H1 (cell line): ENCODE results near the gene ETS1. TPM values are rescaled to one million over a fixed set of nuclear protein-coding genes. Genes with fewer than 3 reads are reported as not detected.

Experiments
- CTCF ChIA-PET: fragments of 300-600 bp; sonication (Branson Sonifier 250); formaldehyde crosslinking; loops from one replicate; lab custom pipeline; 2021; ENCODE audit not compliant: partially characterized antibody; lab: Charles Lee
- POLR2A ChIA-PET: fragments of 300-600 bp; sonication (Branson Sonifier 250); formaldehyde crosslinking; loops from one replicate; lab custom pipeline; 2021; ENCODE audit warnings: inconsistent platforms; ENCODE audit not compliant: partially characterized antibody; lab: Charles Lee
- DNase-seq, 2 experiments: peaks; one replicate each; pipeline versions ENCODE4 v3.0.0 to v3.0.0-alpha.2; 2010 to 2022; ENCODE audit warnings: low spot score in 2 of 2, low read depth in 1 of 2, mixed read lengths in 1 of 2
- FAIRE-seq: peaks from 2 replicates; lab custom pipeline; 2011; peaks lifted over from hg19 to GRCh38; lab: Jason Lieb, UNC
- H2AFZ ChIP-seq: 2 replicates; pipeline ENCODE4 v1.8.1; 2012; ENCODE audit warnings: low read length, inconsistent platforms
- H2AK5ac ChIP-seq: 2 replicates; pipeline ENCODE4 v1.6.1; 2013; ENCODE audit warnings: low read depth, low read length
- H2BK120ac ChIP-seq: replicated peaks from 2 replicates; pipeline ENCODE3; 2013; ENCODE audit warnings: low read depth, low read length, inconsistent platforms
- H2BK12ac ChIP-seq: 2 replicates; pipeline ENCODE4 v1.6.1; 2013; ENCODE audit warnings: low read depth, low read length
- H2BK15ac ChIP-seq: 2 replicates; pipeline ENCODE4 v1.6.1; 2013; ENCODE audit warnings: low read length
- H2BK20ac ChIP-seq: 2 replicates; pipeline ENCODE4 v1.6.1; 2013; ENCODE audit warnings: low read length
- H2BK5ac ChIP-seq: 2 replicates; pipeline ENCODE4 v1.6.1; 2013; ENCODE audit warnings: low read depth, low read length
- H3K14ac ChIP-seq: 2 replicates; pipeline ENCODE4 v1.6.1; 2013; ENCODE audit warnings: inconsistent platforms; ENCODE audit not compliant: insufficient read length
- H3K18ac ChIP-seq: 2 replicates; pipeline ENCODE4 v1.6.1; 2013; ENCODE audit warnings: low read length; ENCODE audit errors: extremely low read depth
- H3K23ac ChIP-seq: 2 replicates; pipeline ENCODE4 v1.6.1; 2013; ENCODE audit warnings: inconsistent platforms; ENCODE audit not compliant: insufficient read length
- H3K23me2 ChIP-seq: 2 replicates; pipeline ENCODE4 v1.6.1; 2013; ENCODE audit warnings: low read depth, low read length
- H3K27ac ChIP-seq: 2 replicates; pipeline ENCODE4 v1.6.1; 2011; ENCODE audit warnings: low read depth, low read length, inconsistent platforms
- H3K27me3 ChIP-seq, 4 experiments: replicated peaks in 1 of 4; 1 replicate in 1 of 4; 2 replicates in 3 of 4; pipeline versions ENCODE4 v1.6.1 to v1.8.1; 2011 to 2013; ENCODE audit warnings: low read length in 3 of 4, mild to moderate bottlenecking in 3 of 4, inconsistent platforms in 2 of 4, mixed read lengths in 2 of 4, moderate library complexity in 1 of 4; ENCODE audit not compliant: control insufficient read depth in 3 of 4, insufficient read depth in 3 of 4; ENCODE audit errors: extremely low read depth in 1 of 4
- H3K36me3 ChIP-seq, 4 experiments: 2 replicates each; pipeline versions ENCODE4 v1.6.1 to v1.8.1; 2011 to 2013; ENCODE audit warnings: mild to moderate bottlenecking in 4 of 4, low read length in 3 of 4, moderate library complexity in 2 of 4, control low read depth in 1 of 4, inconsistent platforms in 1 of 4; ENCODE audit not compliant: insufficient read depth in 4 of 4, control insufficient read depth in 2 of 4
- H3K4ac ChIP-seq: replicated peaks from 2 replicates; pipeline ENCODE3; 2013; ENCODE audit warnings: low read length, low read depth, mixed read lengths, inconsistent platforms; ENCODE audit not compliant: insufficient read length
- H3K4me1 ChIP-seq, 4 experiments: replicated peaks in 1 of 4; 1 replicate in 1 of 4; 2 replicates in 3 of 4; pipeline versions ENCODE4 v1.6.1 to v1.8.1; 2011 to 2013; ENCODE audit warnings: low read length in 3 of 4, inconsistent platforms in 2 of 4, mixed read lengths in 1 of 4; ENCODE audit not compliant: insufficient read depth in 4 of 4, control insufficient read depth in 3 of 4
- H3K4me2 ChIP-seq, 2 experiments: 2 replicates each; pipeline versions ENCODE4 v1.6.1 to v1.8.1; 2011 to 2013; ENCODE audit warnings: low read depth in 2 of 2, low read length in 2 of 2, control low read depth in 1 of 2, inconsistent platforms in 1 of 2, mild to moderate bottlenecking in 1 of 2; ENCODE audit not compliant: insufficient read depth in 1 of 2
- H3K4me3 ChIP-seq, 4 experiments: fragments of 200-600, 300-600 bp in 1 of 4; sonication (generic), shearing (Covaris generic), sonication (Bioruptor Twin) in 1 of 4; 2 replicates each; pipeline versions ENCODE4 v1.5.1 to v1.8.1; 2011 to 2016; ENCODE audit warnings: low read length in 4 of 4, low read depth in 3 of 4, control low read depth in 2 of 4, inconsistent platforms in 2 of 4, mild to moderate bottlenecking in 2 of 4, mixed read lengths in 1 of 4, moderate library complexity in 1 of 4; ENCODE audit not compliant: insufficient read depth in 2 of 4; ENCODE audit errors: extremely low read depth in 1 of 4
- H3K56ac ChIP-seq: replicated peaks from 2 replicates; pipeline ENCODE3; 2013; ENCODE audit warnings: low read depth, mild to moderate bottlenecking, mixed read lengths, low read length, inconsistent platforms; ENCODE audit not compliant: insufficient read length
- H3K79me1 ChIP-seq: 2 replicates; pipeline ENCODE4 v1.6.1; 2013; ENCODE audit warnings: low read depth, low read length, control low read depth
- H3K79me2 ChIP-seq, 2 experiments: 2 replicates each; pipeline versions ENCODE4 v1.6.1 to v1.8.1; 2012 to 2013; ENCODE audit warnings: low read length in 2 of 2, mild to moderate bottlenecking in 2 of 2, inconsistent platforms in 1 of 2; ENCODE audit not compliant: insufficient read depth in 2 of 2, control insufficient read depth in 1 of 2
- H3K9ac ChIP-seq, 4 experiments: replicated peaks in 1 of 4; 1 replicate in 1 of 4; 2 replicates in 3 of 4; pipeline versions ENCODE4 v1.6.1 to v1.8.1; 2011 to 2013; ENCODE audit warnings: low read depth in 3 of 4, low read length in 3 of 4, control low read depth in 2 of 4, mild to moderate bottlenecking in 2 of 4, moderate library complexity in 2 of 4, inconsistent platforms in 1 of 4; ENCODE audit errors: extremely low read depth in 1 of 4
- H3K9me3 ChIP-seq, 2 experiments: 2 replicates each; pipeline versions ENCODE4 v1.6.1 to v1.8.1; 2012 to 2013; ENCODE audit warnings: mild to moderate bottlenecking in 2 of 2, moderate library complexity in 2 of 2, control low read depth in 1 of 2, inconsistent platforms in 1 of 2, low read depth in 1 of 2, low read length in 1 of 2, mixed read lengths in 1 of 2; ENCODE audit not compliant: insufficient read depth in 2 of 2
- H4K20me1 ChIP-seq, 2 experiments: replicated peaks in 1 of 2; 2 replicates each; pipeline versions ENCODE3 to v1.8.1; 2011 to 2013; ENCODE audit warnings: inconsistent platforms in 2 of 2, low read length in 2 of 2, mild to moderate bottlenecking in 1 of 2; ENCODE audit not compliant: insufficient read depth in 2 of 2, control insufficient read depth in 1 of 2
- H4K5ac ChIP-seq: 2 replicates; pipeline ENCODE4 v1.6.1; 2013; ENCODE audit warnings: low read length, low read depth, mixed read lengths, inconsistent platforms; ENCODE audit not compliant: insufficient read length
- H4K8ac ChIP-seq: 2 replicates; pipeline ENCODE4 v1.8.0; 2013; ENCODE audit warnings: mild to moderate bottlenecking, moderate library complexity, low read length, inconsistent platforms; ENCODE audit not compliant: insufficient read depth; ENCODE audit errors: extremely low read depth
- H4K91ac ChIP-seq: replicated peaks from 2 replicates; pipeline ENCODE3; 2013; ENCODE audit warnings: low read length, mixed read lengths, inconsistent platforms; ENCODE audit not compliant: insufficient read length
- CTBP2 ChIP-seq: IDR thresholded peaks from 2 replicates; pipeline ENCODE4 v1.7.0; 2011; ENCODE audit warnings: borderline replicate concordance, mild to moderate bottlenecking, moderate library complexity, mixed read lengths, low read length; ENCODE audit not compliant: insufficient read depth, insufficient read length
- CTCF ChIP-seq, 3 experiments: IDR thresholded peaks; 1 replicate in 2 of 3; 2 replicates in 1 of 3; pipeline versions ENCODE4 v1.5.1 to v1.6.1; 2011; ENCODE audit warnings: low read length in 3 of 3, mild to moderate bottlenecking in 3 of 3, inconsistent platforms in 2 of 3, low read depth in 1 of 3, moderate library complexity in 1 of 3; ENCODE audit not compliant: insufficient read depth in 1 of 3; ENCODE audit errors: control extremely low read depth in 1 of 3
- EP300 ChIP-seq, 2 experiments: IDR thresholded peaks; 1 replicate in 1 of 2; 2 replicates in 1 of 2; pipeline ENCODE4 v1.6.1; 2011 to 2012; ENCODE audit warnings: low read depth in 2 of 2, low read length in 2 of 2, mild to moderate bottlenecking in 2 of 2, borderline replicate concordance in 1 of 2, inconsistent platforms in 1 of 2, moderate library complexity in 1 of 2
- POLR2A ChIP-seq, 2 experiments: IDR thresholded peaks; 1 replicate in 1 of 2; 2 replicates in 1 of 2; pipeline ENCODE4 v1.6.1; 2011; ENCODE audit warnings: low read depth in 2 of 2, low read length in 2 of 2, mild to moderate bottlenecking in 2 of 2; ENCODE audit errors: control extremely low read depth in 1 of 2
- SRF ChIP-seq: IDR thresholded peaks from 2 replicates; pipeline ENCODE4 v1.6.1; 2011; ENCODE audit warnings: mild to moderate bottlenecking, low read depth, low read length, moderate library complexity
- WGBS, 2 experiments: shearing (Covaris generic) in 1 of 2; methylation state at CpG; one replicate each; pipeline versions ENCODE4 v1.1.6 to v1.1.7; 2013 to 2015; ENCODE audit warnings: low lambda C conversion rate in 2 of 2, mixed read lengths in 2 of 2, inconsistent platforms in 1 of 2, low coverage in 1 of 2, missing lambda C conversion rate in 1 of 2; ENCODE audit not compliant: insufficient replicate concordance in 2 of 2, insufficient coverage in 1 of 2, insufficient read length in 1 of 2; ENCODE audit errors: extremely low coverage in 1 of 2, missing lambda C conversion rate in 1 of 2; 5-methylcytosine and 5-hydroxymethylcytosine counted together
- polyA plus RNA-seq, 7 experiments: library from polyadenylated mRNA; depleted of rRNA in 3 of 7; stranded (reverse) in 5 of 7; unstranded in 2 of 7; fragments of >200 nt in 5 of 7; fragments of 200-250 nt in 2 of 7; gene quantifications; 1 replicate in 5 of 7; 2 replicates in 1 of 7; 4 replicates in 1 of 7; pipeline versions ENCODE4 v1.2.1 to v1.2.3, GENCODE V29; 2011 to 2013; ENCODE audit warnings: missing spikeins in 2 of 7, mixed read lengths in 2 of 7
- total RNA-seq: library from RNA; stranded (reverse); fragmentation: NEBNext Ultra II Directional; extraction: Animal tissue kit (Norgen Biotek cat#: 25700); gene quantifications from 2 replicates; pipeline ENCODE4 v1.2.1, GENCODE V29; 2021

Gene ETS1
- total and polyA plus RNA-seq, 2 of the 8 experiments (the other 6 are each of a cell fraction or from before 2014, with no cell fraction given): 10.0 to 35.3 TPM

DNA sequence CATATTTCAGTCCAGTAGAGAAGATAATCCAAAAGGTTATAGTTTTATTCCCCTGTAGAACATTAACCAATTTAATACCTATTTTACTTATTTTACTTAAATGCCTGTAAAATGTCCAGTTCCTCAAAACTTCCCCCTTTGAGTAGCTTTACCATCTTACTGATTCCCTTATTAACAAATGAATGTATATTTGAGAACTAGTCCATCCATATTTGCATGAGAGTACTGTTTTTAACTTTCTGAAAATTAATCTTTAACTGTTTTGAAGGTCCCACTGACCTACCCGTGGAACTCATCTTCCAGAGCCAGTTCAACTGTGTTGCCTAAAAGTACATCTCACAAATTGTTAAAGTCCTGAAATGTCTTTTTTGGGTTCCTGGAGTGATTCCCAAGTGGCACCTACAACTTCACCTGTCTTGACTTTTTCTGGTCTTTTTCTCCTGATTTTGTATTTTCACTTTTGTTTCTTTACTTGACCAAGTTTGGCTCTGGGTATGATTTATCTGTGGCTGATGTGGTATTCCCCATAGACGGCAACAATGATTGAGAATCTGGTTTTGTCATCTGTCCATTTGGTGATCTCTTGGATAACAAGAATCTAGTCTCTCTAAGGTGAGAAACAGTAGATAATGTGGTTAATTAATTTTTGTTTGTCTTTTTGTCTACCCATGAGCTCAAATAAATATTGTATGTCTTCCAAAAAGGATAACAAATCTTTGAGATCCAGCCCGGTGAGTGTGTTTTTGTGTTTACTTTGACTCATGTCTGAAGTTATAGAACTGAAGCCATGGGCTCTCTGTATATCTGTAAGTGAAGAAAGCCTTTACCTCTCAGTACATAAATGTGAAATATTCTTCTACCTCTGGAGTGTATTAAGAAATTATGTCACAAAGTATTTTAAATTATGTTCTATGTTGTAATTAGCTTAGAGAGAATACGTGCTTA lies 174.2 kb downstream of the ETS1 start:
- no peak overlapping the region for H3K4ac ChIP-seq
- H3K4me2 ChIP-seq: no peak overlapping the region
- no peaks in the 10 kb centered on the region for H3K79me1 ChIP-seq
- ChIA-PET CTCF (interaction anchor here (0.6 to 1.3 kb wide), 3 partner anchors 167 to 308 kb away, joined by 3 to 4 read pairs (median 3); no protein-coding TSS in a partner anchor), POLR2A (no interaction called here)
- H3K27ac ChIP-seq: no peak overlapping the region
- H4K20me1 ChIP-seq: no peaks in the 10 kb centered on the region
- H4K5ac ChIP-seq: no peak overlapping the region
- H2AK5ac ChIP-seq: no peak overlapping the region
- H3K18ac ChIP-seq: no peak overlapping the region
- WGBS, 2 experiments: 94% methylated on average over 4 of the region's 4 CpGs; no CpG with 5 or more reads in 1 of the 2 experiments
- no peak overlapping the region for H4K8ac ChIP-seq
- no peak overlapping the region for H3K9ac ChIP-seq
- H3K14ac ChIP-seq: no peak overlapping the region
- no peak overlapping the region for H2AFZ ChIP-seq
- no peak overlapping the region for H2BK15ac ChIP-seq
- no peaks in the 10 kb centered on the region for H3K79me2 ChIP-seq
- H2BK5ac ChIP-seq: no peak overlapping the region
- H2BK12ac ChIP-seq: no peak overlapping the region
- FAIRE-seq: no peak
- no peaks in the 10 kb centered on the region for H3K36me3 ChIP-seq
- no peaks in the 10 kb centered on the region for H3K23me2 ChIP-seq
- no peak overlapping the region for H4K91ac ChIP-seq
- no peak overlapping the region for H2BK20ac ChIP-seq
- H3K9me3 ChIP-seq: no peaks in the 10 kb centered on the region
- TF ChIP-seq CTBP2 (no peak), POLR2A (IDR thresholded peaks at IDR 0.05; ENCODE audit: control extremely low read depth in 1 of 2, low read depth in 2 of 2, low read length in 2 of 2) (no peak), CTCF (IDR thresholded peaks at IDR 0.05; ENCODE audit: control extremely low read depth in 1 of 3, insufficient read depth in 1 of 3, low read depth in 1 of 3, low read length in 3 of 3) (no peak), SRF (no peak), EP300 (IDR thresholded peaks at IDR 0.05; ENCODE audit: borderline replicate concordance in 1 of 2, low read depth in 2 of 2, low read length in 2 of 2) (no peak)
- no peak overlapping the region for H2BK120ac ChIP-seq
- H3K4me3 ChIP-seq: no peak overlapping the region
- no peaks in the 10 kb centered on the region for H3K4me1 ChIP-seq
- no peak overlapping the region for H3K23ac ChIP-seq
- no peaks in the 10 kb centered on the region for H3K27me3 ChIP-seq
- no peak for DNase-seq
- no peak overlapping the region for H3K56ac ChIP-seq
